MM.1S (cell line): ENCODE data around the gene GABARAPL2.

Source experiments
- CTCF ChIP-seq: fragments of 300-600 bp; sonication (generic); IDR thresholded peaks from 2 replicates; pipeline ENCODE4 v1.5.1; 2016; ENCODE audit warnings: antibody characterized with exemption, low read length, mixed read lengths
- EZH2 ChIP-seq: fragments of 300-600 bp; sonication (generic); optimal IDR thresholded peaks from 2 replicates; pipeline ENCODE3; 2017; ENCODE audit warnings: low read depth, mild to moderate bottlenecking, antibody characterized with exemption, low read length, mixed read lengths
- EZH2phosphoT487 ChIP-seq: fragments of 300-600 bp; sonication (generic); IDR thresholded peaks from 2 replicates; pipeline ENCODE4 v1.6.1; 2018; ENCODE audit warnings: antibody characterized with exemption, low read length

GRCh38 chr16:75599452-75600277 lies 33.5 kb downstream of the GABARAPL2 start:
- TF ChIP-seq CTCF (no peak), EZH2 (no peak), EZH2phosphoT487 (no peak)
